GM19395 (cell line): ENCODE results near the gene ADAMTSL3.
"Not testable (repeated sequence)": the region's sequence is repeated elsewhere in the genome, so short reads cannot be mapped to it uniquely, and the experiment has no call there.

Experiments
- ATAC-seq: cut with Tn5 transposase; IDR thresholded peaks from one replicate; pipeline ENCODE4 v1.9.1; 2021; ENCODE audit warnings: mild to moderate bottlenecking, moderate library complexity; ENCODE audit not compliant: unreplicated experiment

Gene ADAMTSL3

DNA sequence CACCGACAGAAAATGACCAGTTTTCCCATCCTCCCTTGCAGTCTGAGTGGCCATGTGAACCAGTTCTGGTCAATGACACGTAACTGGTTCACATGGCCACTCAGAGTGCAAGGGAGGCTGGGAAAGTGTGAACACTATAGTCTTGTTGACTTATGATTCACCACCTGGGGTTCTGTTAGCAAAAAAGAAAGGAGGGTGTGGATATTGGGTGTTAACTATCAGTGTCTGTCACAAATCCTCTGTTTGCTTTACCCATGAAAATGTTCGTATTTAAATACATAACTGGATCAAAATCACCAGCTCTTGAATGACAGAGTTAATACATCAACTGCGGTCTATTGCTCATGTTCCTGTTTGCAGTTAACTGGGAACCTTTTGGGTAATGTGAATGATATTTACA, 92.3 kb downstream of the ADAMTSL3 start:
- ATAC-seq = no peak

DNA sequence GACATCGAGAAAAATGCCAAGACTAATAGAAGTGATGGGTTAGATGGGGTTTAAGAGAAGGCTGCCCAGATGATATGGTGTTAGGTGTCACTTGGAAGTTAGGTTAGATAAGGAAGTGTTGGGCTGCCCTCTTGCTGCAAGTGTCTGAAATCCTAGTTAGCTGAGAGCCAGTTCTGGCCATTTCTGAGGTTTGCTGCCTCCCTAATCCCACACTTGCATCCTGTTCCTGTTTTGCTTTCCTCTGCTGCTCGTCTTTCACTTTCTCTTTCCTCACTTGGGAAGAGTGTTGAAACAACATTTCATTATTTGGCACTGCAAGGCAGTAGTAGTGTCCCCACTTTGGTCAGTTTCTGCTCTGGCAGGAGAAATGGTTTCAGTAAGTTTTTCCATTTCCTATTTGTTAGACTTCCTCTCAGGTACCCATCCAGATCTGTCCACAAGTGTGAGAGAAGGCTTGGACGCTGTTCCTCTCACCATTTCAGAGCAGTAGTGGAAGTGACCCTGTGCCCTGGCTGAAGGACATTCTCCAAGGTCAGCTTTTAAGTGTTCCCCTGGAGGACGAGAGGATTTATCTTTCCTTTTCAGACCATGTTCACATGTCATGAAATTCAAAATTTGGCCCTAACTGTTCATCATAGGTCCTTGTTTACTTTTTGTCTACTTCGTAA, 93.3 kb downstream of the ADAMTSL3 start:
- ATAC-seq = no peak

DNA sequence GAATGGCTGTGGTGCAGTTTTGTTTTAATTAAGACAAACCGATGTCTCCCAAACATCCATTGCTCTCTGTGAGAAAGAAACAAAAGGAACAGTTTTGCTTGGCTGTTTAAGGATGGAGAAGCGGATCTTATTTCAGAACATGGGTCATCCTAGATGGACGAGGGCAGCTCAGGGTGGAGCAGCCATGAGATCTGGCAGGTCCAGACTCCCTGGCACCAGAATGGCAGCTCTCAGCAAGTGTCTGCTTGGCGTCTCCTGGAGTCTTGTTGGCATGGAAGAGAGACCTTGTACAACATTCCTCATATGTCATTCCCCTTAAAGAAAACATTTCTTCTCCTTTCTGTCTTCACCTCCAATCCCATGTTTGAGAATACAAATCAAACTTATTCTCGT, 93.8 kb downstream of the ADAMTSL3 start:
- ATAC-seq = no peak

DNA sequence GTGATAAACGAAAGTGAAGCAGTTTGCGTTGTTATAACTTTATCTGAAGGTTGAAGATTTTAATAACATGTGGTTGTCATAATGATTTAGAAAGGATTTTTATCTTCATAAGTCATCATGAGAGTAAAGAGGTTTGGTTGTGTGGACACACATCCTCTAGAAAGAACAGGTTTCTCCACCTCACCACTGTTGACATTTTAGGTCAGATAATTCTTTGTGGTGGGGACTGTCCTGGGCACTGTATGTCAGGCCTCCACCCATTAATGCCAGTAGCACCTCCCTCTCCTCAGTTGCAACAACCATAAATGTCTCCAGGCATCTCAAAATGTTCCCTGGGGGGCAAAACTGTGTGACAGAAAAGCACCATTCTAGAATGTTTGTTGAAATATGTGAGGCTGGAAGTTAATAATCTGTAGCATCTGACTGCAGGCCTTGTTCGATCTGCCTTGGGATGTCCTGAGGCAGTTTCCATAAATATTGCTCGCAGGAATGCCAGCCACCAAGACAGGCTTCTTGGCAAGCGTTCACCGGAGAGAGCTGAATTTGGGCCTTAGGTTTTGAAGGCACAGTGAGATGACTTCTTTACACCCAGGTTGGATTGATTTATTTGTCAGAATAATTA, 100.1 kb downstream of the ADAMTSL3 start:
- ATAC-seq = no peak

DNA sequence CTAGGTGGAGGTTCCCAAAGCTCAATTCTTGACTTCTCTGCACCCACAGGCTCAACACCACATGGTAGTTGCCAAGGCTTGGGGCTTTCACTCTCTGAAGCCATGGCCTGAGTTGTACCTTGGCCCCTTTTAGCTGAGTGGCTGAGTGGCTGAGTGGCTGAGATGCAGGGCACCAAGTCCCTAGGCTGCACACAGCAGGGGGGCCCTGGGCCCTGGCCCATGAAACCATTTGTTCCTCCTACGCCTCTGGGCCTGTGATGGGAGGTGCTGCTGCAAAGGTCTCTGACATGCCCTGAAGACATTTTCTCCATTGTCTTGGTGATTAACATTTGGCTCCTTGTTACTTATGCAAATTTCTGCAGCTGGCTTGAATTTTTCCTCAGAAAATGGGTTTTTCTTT, 103.4 kb downstream of the ADAMTSL3 start:
- ATAC-seq = not testable (repeated sequence)

DNA sequence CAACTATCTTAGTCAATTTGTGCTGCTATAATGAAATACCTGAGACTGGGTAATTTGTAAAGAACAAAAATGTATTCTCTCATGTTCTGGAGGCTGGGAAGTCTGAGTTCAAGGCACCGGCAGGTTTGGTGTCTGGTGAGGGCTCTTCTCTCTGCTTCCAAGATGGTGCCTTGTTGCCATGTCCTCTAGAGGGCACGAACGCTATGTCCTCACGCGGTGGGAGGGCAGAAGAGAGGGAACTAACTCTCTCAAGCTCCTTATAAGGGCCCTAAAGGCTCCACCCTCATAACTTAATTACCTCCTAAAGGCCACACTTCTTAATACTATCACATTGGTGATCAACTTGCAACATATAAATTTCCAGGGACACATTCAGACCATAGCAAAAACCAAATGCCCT, 108.4 kb downstream of the ADAMTSL3 start:
- ATAC-seq = no peak

DNA sequence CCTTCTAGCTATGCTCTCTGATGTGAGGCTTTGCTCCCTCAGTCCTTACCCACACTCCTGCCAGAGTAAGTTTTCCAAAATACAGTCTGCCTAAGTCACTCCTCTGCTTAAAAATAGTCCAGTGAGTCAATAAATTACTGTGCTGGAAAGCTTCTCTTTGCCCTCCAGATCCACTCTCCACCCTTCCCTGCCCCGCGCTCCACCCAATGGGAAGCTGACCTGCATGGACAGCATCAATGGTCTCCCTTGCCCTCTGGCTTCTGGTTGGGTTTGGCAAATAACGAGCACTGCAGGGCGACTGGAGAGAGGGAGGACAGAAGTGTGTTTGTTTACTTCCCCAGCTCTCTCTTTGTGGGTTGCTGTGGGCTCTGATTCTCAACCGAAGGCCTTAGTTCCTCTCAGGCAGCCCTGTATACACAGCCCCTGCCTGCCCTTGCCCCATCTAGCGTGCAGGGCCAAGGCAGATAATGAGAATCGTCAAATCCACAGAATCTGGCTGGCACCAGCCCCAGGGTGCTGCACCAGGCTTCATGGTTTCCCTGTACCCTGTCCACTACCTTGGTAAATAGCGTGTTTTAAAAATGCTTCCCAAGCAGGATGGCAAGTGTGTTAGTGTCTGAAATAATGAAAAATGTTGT, 110.4 kb downstream of the ADAMTSL3 start:
- no peak for ATAC-seq

DNA sequence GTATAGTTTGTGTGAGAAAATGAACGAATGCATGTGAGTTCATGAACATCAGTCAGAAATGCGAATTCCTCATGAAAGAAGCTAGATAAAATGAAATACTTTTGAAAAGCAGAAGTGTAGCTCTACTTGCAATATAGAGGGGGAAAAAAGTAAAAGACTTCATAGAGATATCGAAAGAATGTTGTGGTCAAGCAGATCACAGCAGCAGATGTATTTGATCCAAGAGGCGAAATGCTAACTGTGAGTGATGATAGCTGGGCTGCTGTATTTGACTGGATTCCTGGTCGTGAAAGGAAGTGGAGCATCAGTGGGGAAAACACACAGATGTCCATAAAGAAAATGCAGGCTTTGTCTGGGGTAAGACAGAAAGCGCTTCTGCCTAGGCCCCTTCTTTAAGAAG, 112.4 kb downstream of the ADAMTSL3 start:
- no peak for ATAC-seq

DNA sequence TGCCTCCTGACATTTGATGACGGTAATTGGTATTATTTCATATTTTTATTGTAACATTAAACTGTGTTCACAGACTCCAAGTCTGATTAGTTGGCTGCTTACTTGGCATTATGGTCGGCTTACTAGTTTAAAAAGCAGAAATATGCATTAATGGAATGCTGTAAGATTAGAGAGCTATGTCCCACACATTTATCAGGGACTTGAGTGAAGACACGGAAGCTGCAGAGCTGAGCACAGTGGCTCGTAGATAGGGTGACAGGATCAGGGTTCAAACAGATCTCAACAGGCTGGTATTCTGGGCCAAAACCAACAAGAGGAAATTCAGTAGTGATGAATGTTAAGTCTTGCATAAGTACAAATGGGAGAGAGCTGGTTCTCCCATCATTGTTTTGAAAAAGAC, 113.8 kb downstream of the ADAMTSL3 start:
- ATAC-seq = no peak

DNA sequence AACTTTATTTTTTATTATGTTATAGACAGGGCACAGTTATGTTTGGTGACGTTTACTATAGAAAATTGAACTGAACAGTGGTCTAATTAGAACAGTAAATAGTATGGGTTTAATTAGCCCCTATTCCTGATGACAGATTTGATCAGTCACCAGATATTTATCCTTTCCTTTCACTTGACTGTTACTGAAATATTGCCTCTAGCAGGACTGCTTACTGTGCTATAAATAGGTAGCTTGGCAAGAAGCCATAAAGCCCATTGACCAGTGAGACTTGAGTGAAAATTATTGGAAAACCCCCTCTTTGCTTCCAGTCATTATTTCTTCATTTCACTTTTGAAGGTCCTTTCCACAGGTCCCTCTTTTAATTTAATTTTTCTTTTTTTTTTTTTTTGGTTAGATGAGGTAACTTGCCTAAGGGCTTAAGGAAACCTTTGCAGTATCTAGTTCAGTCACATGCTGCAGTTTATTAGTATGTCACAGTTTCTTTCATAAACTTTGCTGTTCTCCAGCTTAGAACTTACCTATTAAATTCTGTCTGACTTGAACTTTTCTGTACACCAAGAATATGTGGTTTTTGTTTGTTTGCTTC, 115.6 kb downstream of the ADAMTSL3 start:
- no peak for ATAC-seq

DNA sequence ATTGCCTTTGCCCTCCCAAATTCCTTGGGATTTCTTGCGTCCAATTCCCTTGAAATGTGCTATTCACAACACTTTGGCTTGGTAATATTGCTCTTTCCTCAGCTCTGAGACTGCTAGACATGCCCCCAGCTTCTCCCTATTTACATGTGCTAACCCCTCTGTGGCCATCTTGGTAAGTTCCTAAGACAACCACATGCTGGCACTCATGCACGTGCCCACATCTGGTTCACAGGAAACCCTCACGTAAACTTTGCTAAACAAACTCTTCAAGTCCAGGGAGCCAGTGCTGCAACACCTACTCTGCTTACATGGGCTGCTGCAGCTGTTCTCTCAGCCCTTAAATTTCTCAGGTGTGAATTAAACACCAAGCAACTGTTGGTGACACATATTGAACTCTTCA, 121.8 kb downstream of the ADAMTSL3 start:
- ATAC-seq = no peak

DNA sequence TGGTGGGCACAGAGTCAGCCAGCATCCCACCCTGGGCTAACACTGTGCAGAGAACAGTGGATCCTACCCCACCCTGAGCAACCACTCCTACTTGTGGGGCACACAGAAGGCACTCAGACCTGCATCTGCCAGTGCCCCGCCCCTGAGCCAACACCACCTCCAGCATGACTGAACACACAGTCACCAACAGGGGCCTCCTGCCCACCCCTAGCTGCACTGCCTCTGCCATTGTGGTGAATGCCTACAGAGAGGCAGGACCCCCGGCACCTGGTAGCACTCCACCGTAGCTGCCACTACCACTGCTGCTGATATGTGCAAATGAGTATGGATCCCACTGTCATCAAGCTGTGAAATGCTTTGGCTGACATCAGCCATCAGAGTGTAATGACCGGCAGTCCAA, 123.1 kb downstream of the ADAMTSL3 start:
- ATAC-seq = no peak

DNA sequence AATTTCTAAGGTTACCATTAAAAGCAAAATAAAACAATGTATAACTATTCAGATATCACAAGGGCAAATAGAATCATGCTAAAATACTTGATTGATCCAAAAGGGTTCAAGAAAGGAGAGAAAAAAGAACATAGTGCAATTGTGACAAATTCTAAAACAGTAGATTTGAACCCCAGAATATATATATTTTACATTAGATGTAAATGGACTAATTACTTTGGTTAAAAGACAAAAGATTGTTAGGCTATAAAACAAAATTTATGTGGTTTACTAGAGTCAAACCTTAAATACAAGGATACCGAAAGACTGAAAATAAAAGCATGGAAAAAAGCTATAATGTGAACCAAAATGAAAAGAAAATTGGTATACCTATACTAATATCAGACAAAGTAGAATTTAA, 129.3 kb downstream of the ADAMTSL3 start:
- ATAC-seq = no peak

DNA sequence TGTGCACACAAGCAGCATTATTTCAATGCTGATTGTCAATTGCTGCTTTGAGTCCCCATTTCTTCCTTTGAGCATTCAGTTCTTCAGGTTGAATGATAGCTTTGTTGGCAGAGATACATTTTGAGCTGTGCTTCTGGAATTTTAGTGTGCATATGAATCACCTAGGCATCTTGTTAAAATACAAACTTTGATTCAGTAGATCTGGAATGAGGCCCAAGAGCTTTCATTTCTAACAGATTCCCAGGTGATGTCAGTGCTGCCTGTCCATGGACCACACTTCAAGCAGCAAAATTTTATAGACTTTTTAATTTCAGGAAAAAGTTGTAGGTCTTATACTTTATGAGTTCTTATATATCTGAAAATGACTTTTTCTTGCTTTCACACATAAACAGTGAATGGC, 131.1 kb downstream of the ADAMTSL3 start:
- ATAC-seq = no peak

DNA sequence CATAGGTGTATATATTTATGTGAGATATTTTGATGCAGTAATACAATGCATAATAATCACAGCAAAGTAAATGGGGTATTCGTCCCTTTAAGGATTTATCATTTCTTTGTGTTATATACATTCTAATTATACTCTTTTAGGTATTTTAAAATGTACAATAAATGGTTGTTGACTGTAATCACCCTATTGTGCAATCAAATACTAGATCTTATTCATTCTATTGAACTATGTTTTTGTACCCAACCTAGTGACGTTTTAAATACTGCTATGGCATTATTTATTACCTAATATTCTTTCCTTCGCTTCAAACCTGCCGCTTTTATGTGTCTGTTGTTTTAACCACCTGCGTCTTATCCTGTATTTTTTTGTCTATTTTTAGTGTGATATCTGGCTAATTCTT, 132.4 kb downstream of the ADAMTSL3 start:
- no peak for ATAC-seq

DNA sequence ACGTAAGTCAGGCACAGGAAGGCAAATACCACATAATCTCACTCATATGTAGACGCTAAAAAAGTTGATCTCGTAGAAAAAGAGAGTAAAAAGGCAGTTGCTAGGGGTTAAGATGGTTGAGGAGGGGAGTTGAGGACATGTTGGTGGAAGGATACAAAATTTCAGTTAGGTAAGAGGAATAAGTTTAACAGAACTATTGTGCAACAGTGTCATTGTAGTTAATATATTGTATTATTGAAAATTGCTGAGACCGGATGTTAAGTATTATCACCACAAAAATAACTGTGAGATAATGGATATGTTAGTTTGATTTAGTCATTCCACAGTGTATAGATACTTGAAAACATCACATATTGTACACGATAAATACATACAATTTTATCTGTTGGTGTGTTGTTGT, 139.1 kb downstream of the ADAMTSL3 start:
- no peak for ATAC-seq

DNA sequence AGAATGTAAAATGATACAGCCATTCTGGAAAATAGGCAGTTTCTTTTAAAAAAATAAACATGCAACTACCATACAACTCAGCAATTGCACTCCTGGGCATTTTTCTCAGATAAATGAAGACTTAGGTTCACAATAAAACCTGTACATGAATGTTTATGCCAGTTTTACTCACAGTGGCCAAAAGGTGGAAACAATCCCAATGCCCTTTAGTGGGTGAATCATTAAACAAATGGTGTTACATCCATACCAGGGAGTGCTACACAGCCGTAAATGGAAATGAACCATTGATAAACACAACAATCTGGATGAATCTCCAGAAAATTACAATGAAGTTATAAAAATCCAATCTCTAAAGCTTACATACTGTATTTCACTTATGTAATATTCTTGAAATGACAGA, 140.3 kb downstream of the ADAMTSL3 start:
- ATAC-seq = no peak

DNA sequence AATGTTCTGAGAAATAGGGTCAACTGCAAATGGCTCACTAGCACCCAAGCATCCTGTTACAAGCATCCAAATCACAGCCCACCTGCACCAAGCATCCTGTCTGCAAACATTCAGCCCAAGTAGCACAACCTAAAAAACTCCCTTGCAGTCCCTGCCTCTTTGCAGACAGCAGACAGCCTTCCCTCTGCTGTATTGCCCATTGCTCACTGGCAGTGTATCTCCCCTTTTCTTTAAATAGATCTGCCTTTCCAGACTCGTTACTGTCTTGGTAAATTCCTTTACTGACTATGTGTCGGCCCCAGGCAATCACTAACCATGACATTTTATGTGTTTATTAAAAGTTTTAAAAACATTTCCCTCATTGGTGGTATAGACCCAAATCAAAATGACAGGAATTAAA, 155.4 kb downstream of the ADAMTSL3 start:
- no peak for ATAC-seq

DNA sequence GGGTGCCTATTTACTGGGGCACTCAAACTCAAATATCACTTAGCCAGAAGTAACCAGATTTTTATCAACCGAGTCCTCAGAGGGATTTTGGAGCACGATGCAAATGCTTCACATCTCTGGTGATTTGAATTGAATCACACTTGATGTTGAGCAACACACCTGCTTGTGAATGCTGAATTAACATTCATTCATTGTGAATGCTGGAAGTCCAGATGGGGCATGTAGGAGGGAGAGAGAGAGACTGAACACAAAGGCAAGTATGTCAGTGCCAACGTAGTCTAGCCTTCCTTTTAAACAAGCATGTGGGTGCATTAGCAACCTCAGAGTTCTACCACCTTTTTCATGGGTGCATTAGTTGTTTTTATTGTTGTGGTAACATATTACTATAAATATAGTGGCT, 156.2 kb downstream of the ADAMTSL3 start:
- ATAC-seq = no peak

DNA sequence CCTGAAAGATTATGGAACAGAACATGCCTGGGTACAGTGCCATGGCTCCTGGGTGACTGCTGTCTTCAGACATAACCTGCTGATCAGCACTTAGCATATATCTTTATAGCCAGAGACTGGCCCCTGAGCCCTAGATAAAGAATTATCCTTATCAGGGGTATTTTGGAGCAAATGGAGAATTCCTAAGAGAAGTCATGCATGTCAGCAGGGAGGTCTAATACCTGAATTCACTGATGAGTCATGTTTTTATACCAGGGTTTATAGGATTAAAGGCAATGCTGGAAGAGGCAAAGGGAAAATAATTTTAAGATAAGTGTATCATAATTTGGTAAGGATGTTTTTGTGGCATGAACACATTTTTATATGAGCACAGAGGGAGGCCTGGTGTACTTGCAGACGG, 159.8 kb downstream of the ADAMTSL3 start:
- no peak for ATAC-seq

DNA sequence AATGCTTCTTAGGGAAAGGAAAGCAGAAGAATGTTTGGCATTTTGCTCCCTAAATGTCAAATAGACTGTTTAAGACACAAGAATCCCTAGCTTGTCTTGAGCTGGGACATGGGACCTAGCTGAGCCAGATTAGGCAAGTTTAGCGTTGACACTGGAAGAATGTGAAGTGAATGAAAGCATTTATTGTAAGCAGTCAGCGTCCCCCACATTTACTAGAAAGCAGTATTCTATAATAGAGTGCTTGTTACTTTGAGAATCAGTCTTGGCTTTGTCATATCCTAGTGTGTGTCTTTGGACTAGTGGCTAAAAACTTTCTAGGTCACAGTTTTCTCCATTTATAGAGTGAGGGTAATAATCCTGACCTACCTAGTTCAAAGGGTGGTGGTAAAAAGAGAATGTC, 161.6 kb downstream of the ADAMTSL3 start:
- no peak for ATAC-seq
